Epidermal melanocyte (primary cell): ENCODE data around the gene OSGEP.

ENCODE experiments used
- DNase-seq: peaks from one replicate; pipeline ENCODE4 v3.0.0; 2011; ENCODE audit warnings: low spot score; ENCODE audit not compliant: insufficient read length

The OSGEP gene

DNA sequence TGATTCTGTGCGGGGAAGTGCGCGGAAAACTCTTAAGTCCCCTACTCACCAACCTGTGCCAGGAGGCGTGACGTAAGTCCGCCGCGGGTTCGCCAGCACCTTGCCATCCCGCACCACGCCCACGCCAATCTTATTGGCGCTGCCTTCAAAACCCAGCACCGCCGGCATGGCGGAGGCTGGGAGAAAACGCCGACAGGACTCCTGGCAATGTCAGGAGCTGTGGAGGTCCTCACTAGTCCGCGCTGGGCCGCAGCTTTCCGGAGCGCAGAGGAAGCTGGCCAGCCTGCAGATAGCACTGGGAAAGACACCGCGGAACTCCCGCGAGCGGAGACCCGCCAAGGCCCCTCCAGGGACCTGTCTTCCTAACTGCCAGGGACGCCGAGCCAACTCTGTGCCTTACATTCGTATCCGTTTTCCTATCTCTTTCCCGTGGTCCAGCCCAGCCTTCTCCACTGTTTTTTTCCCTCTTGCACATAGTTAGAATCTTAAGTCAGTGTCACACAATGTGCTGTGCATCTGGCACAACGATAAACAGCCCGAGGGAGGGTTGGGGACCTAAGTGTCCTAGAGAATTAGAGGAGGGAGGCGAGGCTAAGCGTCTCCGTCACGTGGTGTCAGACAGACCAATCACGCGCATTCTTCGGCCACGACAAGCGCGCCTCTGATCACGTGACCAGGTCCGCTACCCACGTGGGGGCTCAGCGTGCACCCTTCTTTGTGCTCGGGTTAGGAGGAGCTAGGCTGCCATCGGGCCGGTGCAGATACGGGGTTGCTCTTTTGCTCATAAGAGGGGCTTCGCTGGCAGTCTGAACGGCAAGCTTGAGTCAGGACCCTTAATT, at the start of gene OSGEP, which contains the start of gene APEX1:
OSGEP (minus strand) TSS at position 297 of the 839 bp plus-strand sequence; CDS start at position 168, 129 bp downstream.
APEX1 (plus strand) TSS at position 711 of the 839 bp plus-strand sequence. CDS start 420 bp downstream, outside the sequence.
- peak; percentile 98 for DNase-seq

- no peak for DNase-seq
Measured at GRCh38 chr14:20503898-20504297, 49.3 kb upstream of the OSGEP start.

DNA sequence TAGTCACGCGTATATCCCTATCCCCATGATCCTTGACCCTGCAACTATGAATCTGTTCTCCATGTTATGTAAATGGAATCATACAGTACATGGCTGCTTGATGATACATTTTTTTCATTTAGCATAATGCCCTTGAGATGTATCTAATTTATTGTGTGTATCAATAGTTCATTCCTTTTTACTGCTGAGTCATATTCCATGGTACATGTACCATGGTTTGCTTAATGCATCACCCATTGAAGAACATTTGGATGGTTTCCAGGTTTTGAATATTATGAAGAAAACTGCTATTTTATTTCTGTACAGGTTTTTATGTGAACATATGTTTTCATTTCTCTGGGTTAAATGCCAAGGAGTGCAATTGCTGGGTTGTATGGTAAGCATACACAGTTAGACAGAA, 46.7 kb upstream of the OSGEP start:
- no peak for DNase-seq

DNA sequence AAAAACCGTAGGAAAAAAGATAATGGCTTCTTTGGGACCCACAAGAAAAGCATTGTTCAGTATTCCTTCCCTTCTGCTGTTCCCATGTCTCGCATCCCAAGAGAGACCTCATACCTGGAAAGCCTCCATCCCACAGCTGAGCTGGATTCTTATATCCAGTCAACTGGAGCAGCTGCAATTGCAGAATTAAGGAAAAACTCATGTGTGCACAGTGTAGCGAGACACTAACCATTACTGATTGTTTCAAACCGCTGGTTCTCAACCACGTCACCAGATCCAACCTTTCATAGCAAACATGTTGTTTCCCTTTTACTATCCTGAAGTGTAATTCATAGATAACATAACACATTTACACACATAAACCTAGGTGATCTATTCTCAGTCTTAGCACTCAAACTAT, 45.3 kb upstream of the OSGEP start:
- DNase-seq: no peak

DNA sequence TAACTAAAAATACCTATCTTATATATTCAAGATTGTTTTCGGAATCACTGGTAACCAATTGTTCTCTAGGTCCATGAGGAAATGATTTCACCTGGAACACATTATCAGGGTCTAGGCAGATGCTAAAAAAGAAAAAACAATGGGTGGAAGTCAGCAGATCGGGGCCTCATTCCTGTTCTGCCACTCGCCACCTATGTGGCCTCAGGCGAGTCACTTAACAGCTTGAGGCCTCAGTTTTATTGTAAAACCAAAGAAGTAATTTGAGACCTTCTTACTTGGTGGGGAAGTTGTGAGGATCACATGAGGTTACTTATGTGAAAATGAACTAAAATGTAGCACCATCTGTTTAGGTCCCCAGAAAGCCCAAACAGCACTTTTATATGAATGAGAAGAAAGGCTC, 44.5 kb upstream of the OSGEP start:
- no peak for DNase-seq

GRCh38 chr14:20498622-20499021, 44.0 kb upstream of the OSGEP start:
- no peak for DNase-seq

GRCh38 chr14:20494935-20495766, 40.5 kb upstream of the OSGEP start:
- no peak for DNase-seq

DNA sequence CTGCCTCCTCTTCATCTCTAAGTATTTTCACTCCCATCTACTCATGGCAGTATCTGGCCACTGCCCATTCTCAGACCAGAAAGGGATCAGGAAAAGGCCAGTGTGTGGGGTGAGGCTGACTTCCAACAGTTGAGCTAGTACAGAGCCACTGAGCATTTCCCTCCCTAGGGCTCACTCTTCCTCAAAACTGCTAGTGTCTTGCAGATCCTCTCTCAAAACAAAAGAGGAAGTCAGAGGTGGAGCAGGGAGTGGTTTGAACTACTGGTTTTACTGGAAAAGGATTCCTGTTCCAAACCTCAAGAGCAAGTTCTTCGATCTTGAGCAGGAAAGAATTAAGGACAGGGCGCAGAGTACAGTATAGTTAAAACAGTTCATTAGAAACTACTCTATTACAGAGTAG, 39.0 kb upstream of the OSGEP start:
- DNase-seq: no peak

GRCh38 chr14:20492486-20492885, 37.9 kb upstream of the OSGEP start:
- DNase-seq: no peak

- DNase-seq: no peak
Measured at GRCh38 chr14:20490563-20490962, 36.0 kb upstream of the OSGEP start.

DNA sequence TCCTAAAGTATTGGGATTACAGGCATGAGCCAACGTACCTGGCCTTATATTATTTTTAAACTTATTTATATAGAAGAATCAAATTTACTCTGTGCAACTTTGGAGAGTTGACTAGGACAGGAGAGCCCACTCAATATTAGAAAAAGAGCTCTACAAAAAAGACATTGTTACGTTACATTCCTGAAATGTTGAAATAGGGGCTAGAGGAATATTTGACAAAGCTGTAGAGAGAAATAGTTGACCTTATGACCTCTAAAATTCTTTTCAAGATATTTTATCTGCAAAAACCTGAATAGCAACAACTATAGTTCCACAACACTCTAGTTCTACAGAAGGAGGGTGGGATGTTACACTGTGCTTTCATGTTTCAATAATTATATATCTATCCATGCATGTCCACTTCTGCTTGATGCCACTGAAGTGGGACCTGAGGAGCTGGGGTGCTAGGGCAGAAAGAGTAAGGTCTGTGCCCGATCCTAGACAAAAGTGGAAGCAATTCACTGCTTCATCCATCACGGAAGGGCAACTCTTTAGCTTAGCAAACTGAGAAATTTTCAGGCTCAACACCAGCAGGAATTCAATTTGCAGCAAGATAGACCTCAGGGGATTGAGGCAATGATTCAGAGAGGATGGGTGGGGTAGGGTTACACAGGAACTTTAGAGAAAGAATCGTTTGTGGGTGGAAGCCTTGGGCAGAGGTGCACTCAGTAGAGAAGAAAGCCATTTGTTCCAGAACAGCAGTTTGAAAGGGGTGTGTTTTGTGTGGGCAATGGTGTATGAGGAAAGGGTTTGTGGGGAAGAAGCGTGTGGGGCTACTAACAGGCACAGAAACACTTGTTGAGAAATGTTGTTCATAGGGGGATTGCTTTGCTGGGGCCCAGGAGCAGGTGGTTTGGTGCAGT, 34.7 kb upstream of the OSGEP start:
- no peak for DNase-seq

DNA sequence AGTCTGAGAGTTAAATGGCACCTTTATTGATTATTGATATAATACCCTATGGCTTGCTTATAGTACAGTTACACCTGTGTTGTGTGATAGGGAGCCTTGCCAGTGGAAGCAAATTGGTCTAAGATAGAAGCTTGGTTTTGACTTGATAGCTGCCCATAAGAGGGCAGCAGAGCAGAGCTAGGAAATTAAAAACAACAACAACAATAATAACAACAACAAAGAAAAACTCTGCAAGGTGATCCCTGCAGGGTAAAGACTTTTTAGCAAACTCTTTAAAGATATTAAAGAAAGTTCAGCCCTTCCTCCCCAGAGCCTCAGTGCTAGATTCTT, 32.7 kb upstream of the OSGEP start:
- no peak for DNase-seq

- DNase-seq: no peak
Measured at GRCh38 chr14:20486684-20487395, 32.2 kb upstream of the OSGEP start.

- DNase-seq: no peak
Measured at GRCh38 chr14:20485900-20486299, 31.3 kb upstream of the OSGEP start.

DNA sequence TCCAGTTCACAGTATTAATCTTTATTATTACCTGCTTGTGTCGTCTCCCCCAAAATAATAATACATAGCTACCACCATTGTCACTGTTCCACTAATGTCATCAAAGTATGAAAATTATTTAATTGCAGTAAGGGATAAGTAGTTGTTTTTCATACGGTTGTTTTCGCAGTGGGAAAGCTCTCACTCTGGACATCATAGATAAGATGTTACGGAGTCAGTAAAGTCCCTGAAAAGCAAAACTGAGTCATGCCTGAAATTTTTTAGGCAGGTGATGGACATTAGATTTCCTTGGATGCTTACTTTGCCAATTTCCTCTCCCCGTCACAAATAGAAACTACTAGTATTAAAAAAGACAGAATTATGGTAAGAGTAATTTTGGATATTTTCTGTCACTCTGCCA, 27.8 kb upstream of the OSGEP start:
- no peak for DNase-seq

- no peak for DNase-seq
Measured at GRCh38 chr14:20478894-20479293, 24.3 kb upstream of the OSGEP start.

DNA sequence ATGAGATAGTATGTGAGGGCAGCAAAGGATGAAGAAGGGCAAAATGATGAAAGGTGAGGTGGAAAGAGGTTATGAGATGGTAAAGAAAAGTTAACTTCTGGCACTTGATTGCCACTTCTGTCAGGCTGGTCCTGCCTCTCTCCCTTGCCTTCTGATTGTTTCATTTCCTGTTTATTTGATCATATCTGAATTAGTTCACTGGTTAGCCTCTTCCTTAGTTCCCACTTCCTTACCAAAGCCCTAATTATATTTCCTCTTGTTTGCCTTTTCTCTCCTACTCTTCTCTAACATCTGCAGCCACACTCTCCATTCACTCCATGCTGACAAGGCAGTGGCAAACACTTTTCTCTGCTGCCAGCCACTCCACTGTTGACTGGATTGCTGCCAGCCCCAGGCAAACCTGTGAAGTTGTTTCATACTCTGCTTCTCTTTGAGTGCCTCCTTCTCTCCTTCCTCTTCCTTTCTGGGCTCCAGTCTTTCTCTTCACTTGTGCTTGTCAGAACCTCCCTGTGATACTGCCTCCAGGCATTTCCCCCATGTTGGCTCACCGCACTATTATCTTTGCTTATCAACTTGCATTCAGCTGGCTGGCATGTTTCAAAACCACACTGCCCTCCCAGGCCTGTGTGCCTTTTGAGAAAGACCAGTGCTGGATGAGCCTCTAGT, 22.7 kb upstream of the OSGEP start:
- DNase-seq: no peak

- DNase-seq: no peak
Measured at GRCh38 chr14:20476776-20477175, 22.2 kb upstream of the OSGEP start.

GRCh38 chr14:20472536-20473169, 18.0 kb upstream of the OSGEP start:
- no peak for DNase-seq

DNA sequence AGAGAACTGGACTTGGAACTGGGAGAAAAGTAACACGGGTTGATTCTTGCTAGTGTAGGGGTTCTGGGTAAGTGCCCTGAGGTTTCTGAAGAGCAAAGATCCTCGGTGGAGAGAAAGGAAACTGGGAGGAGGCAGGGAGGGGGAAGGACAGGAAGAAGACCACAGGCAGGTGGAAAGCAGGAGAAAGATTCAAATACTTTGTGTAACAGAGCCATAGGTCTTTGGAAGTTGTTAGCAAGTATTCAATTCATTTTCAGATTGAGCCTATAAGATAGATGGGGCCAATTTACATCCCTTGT, 15.9 kb upstream of the OSGEP start:
- DNase-seq: no peak
